GM12872 (cell line): ENCODE measurements around the gene GFRA1.

Experiments used
- CTCF ChIP-seq: IDR thresholded peaks from 3 replicates; pipeline ENCODE4 v1.5.1; 2011; ENCODE audit warnings: low read depth, mild to moderate bottlenecking, low read length, moderate library complexity; ENCODE audit not compliant: insufficient read depth

The GFRA1 gene

GRCh38 chr10:116260599-116260998 lies 12.4 kb downstream of the GFRA1 start:
- no peak for TF ChIP-seq CTCF

GRCh38 chr10:116259638-116260037 lies 13.4 kb downstream of the GFRA1 start:
- TF ChIP-seq CTCF: no peak

- no peak for TF ChIP-seq CTCF
These were observed 15.2 kb downstream of the GFRA1 start for GRCh38 chr10:116257785-116258184.

GRCh38 chr10:116256752-116257259 lies 16.2 kb downstream of the GFRA1 start:
- no peak for TF ChIP-seq CTCF

- no peak for TF ChIP-seq CTCF
These were observed 16.9 kb downstream of the GFRA1 start for GRCh38 chr10:116255886-116256751.

GRCh38 chr10:116254422-116255155 lies 18.4 kb downstream of the GFRA1 start:
- TF ChIP-seq CTCF: no peak

GRCh38 chr10:116253716-116254115 lies 19.3 kb downstream of the GFRA1 start:
- TF ChIP-seq CTCF: no peak
